GM19397 (cell line): ENCODE data around the gene GADD45B.
"Not testable (repeated sequence)": the region's sequence is repeated elsewhere in the genome, so short reads cannot be mapped to it uniquely, and the experiment has no call there.

Source experiments
- ATAC-seq: cut with Tn5 transposase; IDR thresholded peaks from one replicate; pipeline ENCODE4 v1.9.1; 2021; ENCODE audit warnings: mild to moderate bottlenecking, moderate library complexity; ENCODE audit not compliant: unreplicated experiment

GADD45B gene

GRCh38 chr19:2443785-2444182 lies 32.1 kb upstream of the GADD45B start:
- ATAC-seq, result no peak

DNA sequence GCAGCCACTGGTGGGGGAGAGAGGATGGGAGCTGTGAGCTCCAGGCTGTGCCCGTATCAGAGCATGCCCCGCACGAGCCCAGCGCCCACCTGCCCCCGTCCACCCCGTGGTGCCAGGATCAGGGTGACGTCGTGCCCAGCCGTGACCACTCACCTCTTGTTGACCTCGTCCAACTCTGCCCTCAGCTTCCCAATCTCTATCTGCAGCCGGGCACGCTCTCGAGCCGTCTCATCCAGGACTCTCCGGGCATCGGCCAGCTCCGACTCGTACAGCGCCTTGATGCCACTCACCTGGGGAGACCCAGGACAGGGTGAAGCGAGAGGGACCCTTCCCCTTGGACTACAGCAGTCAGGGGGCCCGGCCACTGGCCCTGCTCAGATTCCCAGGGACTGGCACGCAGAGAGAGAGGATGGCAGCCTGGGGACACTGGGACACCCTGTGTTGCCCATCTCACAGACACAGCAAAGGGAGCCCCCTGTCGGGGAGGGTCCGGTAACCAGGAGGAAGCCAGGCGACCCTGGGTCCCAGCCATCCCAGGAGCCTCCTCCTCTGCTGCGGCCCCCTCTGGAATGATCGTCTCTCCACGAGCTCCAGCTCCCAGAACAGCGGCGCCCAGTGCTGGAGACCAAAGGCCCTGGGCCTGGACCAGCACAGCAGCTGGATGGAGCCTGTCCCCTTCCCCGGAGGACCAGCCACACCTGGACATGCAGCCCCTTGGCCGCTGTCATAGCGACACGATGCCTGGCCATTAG lies 31.5 kb upstream of the GADD45B start:
- no peak for ATAC-seq

DNA sequence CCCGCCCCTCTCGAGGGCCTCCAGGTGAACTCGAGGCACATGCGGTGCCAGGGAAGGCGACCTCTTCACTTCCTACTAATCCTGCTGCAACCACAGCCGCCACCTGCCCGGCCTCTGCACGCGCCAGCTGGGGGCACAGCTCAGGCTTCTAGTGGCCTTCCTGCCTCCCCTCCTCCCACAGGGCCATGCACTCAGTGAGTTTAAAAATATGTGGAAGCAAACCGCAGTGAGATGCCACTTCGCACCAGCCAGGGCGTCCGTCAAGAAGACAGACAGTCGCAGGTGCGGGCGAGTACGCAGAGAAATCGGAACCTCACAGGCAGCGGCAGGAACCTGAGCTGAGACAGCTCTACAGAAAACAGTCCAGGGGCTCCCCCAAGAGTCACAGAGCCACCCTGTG lies 29.5 kb upstream of the GADD45B start:
- ATAC-seq, result no peak

DNA sequence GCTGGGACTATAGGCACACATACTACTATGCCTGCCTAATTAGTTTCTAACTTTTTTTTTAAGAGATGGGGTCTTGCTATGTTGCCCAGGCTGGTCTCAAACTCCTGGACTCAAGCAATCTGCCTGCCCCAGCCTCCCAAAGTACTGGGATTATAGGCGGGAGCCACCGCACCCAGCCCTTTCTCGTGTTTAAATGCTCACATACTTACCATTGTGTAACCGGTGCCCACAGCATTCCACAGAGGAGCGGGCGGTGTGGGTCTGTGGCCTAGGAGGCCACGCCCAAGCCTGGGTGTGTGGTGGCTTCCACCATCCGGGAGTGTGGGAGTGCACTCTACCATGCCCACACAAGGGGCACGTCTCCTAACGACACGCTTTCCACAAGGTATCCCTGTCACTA lies 26.9 kb upstream of the GADD45B start:
- no peak for ATAC-seq

DNA sequence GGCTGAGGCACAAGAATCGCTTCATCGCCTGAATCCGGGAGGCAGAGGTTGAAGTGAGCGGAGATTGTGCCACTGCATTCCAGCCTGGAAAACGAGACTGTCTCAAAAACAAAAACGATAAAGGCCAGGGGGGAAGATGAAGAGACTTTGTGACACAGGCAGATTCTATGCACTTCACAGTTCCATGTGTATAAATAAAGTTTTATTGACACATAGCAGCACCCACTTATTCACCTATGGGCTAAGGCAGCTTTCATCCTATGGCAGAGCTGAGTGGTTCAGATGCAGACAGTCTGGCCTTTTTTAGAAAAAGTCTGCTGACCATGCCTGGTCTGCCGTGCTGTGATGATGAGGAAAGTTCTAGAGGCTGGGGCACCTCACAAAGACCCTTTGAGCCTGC lies 24.8 kb upstream of the GADD45B start:
- no peak for ATAC-seq

DNA sequence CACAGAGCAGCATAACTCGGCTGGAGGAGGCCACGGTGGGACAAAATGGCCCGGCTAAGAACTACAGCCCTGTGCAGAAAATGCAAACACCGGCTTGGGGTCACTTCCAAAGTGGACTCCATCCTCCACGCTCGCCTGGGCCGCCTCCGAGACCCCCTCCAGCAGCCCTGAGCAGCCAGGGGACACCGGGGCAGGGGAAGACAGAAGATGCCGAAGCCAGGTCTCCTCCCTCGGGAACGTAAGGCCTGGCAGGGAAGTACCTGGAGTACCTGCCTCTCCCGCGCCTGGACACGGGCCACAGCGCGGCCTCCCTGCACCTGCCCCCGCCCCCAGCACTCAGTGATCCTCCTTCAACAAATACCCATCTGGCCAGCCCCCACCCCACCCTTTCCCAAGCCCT lies 24.2 kb upstream of the GADD45B start:
- no peak for ATAC-seq

DNA sequence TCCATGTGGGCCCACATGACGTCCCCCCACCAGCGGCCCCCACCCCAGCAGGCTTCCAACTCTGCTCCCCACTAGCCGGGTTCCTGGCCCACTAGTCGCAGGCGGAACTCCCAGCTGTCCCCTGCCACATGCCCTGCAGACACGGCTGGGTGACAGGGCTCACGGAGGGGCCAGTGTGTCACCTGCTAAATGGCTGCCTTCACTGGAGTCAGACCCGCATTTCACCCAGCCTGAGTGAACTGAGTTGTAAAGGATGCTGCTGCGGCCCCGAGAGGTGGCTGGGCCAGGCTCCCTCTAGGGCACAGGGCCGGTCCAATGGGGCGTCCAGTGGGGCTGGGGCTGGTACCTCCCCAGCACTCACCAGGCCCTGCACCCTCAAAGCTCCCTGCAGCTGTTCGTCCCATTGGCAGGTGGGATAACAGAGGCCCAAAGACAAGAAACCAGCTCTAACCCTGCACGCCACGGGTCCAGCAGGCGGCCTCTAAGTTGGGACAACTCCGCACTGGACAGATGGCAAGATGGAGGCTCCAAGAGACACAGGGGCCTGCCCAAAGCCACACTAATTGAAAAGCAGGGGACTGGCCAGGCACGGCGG lies 22.4 kb upstream of the GADD45B start:
- ATAC-seq, result no peak

DNA sequence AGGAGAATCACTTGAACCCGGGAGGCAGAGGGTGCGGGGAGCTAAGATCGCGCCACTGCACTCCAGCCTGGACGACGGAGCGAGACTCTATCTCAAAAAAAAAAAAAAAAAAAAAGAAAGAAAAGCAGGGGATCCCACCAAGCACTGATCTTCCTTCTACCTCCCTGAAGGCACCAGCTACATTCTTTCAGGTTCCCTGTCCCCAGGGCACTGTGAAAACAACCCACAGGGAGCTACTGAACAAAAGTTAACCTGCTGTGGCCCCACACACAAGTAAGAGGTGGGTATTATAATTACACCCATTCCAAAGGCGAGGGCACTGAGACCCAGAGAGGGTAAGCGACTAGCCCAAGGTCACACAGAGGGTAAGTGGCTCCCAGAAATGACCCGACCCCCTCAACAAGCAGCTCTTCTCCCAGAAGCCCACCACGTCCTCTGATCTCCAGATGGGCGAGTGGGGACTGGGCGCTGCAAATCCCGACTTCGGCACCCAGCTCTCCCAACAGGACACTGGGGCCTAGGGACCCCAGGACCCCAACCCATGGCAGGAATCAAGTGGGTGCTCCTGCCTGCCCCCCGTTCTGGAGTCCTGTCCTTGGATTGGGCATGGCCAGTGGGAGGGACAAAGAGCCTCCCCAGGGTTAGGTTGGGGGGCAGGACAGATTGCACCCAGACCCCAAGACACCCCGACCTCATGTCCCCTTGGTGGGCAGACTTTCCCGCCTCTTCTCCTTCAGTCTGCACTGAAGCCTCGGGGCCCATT lies 21.5 kb upstream of the GADD45B start:
- no peak for ATAC-seq

DNA sequence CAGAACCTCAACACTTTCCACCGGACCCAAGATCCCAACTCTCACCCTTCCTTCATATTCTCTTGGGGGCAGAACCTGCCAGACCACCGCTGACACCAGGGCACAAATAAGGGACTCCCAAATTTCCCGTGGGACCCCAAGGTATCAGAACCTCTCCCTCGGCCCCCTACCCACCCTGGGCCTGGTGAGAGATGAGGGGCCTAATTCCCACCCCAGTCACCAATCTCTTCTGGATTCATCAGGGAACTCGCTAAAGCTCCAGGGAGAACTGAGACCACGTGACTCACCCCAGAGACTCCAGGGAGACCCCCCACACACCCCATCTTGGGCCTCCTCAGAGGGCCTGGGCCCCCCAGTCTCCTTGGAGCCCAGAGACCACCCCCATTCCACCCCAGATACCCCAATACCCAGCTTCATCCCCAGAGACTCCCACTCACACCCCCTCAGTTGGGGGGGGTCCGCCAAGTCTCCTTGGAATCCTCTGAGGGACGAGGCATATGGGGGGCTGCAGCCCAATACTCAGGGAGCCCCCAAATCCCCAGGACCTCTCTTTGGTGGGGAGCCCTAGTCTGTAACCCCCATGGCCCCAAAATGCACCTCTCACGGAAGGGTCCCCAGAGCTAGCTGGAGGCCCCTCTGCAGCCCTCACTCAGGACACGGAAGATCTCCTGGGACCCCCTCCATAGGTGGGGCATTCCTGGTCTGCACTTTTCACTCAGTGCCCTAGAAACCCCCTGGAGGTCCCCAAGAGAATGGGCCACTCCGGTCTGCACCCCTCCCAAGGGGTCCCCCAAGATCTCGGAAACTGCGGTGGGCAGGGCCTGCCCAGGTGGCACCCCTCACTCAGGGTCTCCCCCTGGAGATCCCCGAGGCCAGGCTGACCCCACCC lies 20.7 kb upstream of the GADD45B start:
- ATAC-seq, result no peak

DNA sequence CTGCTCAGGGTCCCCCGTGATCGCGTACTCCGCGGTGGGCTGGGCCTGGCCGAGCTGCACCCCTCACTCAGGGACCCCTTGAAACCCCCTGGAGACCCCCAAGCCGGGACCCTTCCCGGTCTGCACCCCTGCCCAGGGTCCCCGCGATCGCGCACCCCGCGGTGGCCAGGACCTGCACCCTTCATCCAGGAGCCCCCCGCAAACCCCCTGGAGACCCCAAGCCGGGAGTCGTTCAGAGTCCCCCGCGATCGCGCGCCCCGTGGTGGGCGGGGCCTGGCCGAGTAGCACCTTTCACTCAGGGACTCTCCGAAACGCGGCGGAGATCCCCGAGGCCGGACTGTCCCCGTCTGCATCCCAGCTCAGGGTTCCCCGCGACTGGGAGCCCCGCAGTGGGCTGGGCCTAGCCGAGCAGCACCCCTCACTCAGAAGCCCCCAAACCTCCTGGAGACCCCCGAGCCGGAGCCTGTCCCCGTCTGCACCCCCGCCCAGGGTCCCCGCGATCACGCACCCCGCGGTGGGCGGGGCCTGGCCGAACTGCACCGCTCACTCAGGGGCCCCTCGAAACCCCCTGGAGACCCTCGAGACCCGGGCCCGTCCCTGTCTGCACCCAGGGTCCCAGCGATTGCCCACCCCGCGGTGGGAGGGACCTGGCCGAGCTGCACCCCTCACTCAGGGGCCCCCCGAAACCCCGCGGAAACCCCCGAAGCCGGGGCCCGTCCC lies 19.9 kb upstream of the GADD45B start:
- peak; percentile 22 for ATAC-seq

- no peak for ATAC-seq
Observed at GRCh38 chr19:2457394-2458037, 18.4 kb upstream of the GADD45B start.

DNA sequence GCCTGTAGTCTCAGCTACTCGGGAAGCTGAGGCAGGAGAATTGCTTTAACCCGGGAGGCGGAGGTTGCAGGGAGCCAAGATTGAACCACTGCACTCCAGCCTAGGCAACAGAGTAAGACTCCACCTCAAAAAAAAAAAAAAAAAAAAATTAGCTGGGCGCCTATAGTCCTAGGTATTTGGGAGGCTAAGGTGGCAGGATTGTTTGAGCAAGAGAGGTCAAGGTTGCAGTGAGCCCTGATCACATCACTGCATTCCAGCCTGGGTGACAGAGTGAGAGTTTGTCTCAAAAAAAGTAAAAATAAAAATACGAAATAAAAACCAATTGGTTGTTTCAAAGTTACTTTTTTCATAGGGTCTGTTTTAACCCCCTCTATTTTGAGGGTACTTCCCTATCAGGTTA lies 17.9 kb upstream of the GADD45B start:
- no peak for ATAC-seq

GRCh38 chr19:2458776-2459175 lies 17.2 kb upstream of the GADD45B start:
- not testable (repeated sequence) for ATAC-seq

DNA sequence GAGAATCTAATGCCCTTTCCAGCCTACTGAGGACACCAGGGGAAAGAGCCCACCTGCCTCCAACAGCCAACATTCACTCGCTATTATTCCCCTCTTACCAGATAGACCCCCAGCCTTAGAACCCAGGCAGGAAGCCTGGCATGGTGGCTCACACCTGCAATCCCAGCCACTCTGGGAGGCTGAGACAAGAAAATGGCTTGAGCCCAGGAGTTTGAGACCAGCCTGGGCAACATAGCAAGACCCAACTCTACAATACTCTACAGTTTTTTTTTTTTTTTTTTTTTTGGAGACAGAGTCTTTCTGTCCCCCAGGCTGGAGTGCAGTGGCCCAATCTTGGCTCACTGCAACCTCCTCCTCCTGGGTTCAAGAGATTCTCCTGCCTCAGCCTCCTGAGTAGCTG lies 15.7 kb upstream of the GADD45B start:
- no peak for ATAC-seq

DNA sequence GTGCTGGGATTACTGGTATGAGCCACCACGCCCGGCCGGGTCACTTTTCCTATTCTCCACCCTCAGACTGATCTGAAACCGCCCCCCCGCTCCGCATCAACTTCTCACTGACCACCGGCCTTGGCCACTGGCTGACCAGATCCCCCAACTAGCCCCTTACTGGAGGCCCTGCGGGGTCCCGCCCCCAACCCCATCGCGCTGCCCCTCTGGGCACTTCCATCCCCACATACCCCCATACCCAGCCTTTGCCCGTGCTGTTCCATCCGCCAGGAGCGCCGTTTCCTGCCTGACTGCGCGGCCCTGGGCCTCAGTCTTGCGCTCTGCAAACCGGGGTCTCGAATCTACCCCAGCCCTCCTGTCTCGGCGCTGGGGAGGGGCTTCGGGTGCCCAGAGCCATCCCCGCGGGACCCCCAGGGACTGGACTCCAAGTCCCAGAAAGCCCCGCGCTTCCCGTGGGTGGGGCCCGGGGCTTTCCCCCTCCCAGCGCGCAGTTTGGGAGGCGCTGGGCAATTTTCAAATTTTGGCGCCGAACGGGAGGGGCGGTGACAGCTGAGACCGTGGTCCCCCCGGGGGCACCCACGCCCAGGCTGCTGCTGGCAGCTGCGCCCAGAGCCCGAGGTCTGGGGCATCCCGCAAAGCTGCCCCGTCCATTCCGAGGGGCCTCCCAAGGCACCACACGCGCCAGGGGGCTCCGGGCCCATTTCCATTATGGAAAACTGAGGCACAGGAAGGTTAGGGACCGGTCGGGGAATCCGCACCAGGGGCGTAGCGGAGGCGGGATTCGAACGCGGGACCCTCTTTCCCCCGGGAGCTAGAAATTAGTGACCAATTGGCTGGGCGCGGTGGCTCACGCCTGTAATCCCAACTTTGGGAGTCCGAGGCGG lies 13.9 kb upstream of the GADD45B start:
- no peak for ATAC-seq

DNA sequence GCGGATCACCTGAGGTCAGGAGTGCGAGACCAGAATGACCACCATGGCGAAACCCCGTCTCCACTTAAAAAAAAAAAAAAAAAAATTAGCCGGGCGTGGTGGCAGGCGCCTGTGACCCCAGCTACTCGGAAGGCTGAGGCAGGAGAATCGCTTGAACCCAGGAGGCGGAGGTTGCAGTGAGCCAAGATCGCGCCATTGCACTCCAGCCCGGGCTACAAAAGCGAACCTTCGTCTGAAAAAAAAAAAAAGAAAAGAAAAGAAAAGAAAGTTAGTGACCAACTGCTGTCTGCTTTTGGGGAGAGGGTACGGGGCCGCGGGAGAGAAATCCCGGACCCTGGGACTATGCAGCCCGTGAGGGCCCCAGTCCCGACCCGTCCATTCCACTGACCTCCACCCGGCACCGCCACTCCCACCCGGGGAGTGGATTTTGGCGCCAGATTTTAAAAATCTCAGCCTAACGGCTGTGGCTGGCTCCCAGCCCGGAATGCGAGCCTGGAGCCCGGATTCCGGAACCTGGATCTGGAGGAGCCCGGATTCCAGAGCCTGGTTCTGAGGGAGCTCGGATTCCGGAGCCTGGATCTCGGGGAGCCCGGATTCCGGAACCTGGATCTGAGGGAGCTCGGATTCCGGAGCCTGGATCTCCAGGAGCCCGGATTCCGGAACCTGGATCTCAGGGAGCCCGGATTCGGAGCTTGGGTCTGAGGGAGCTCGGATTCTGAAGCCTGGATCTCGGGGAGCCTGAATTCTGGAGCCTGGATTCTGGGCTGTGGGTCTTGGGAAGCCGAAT lies 13.1 kb upstream of the GADD45B start:
- no peak for ATAC-seq

DNA sequence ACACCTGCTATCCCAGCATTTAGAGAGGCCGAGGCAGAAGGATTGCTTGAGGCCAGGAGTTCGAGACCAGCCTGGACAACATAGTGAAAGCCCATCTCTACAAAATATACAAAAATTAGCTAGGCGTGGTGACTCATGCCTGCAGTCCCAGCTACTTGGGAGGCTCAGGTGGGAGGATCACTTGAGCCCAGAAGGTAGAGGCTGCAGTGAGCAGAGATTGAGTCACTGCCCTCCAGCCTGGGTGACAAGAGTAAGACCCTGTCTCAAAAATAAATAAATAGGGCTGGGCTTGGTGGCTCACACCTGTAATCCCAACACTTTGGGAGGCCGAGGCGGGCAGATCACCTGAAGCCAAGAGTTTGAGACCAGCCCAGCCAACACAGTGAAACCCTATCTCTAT lies 12.2 kb upstream of the GADD45B start:
- not testable (repeated sequence) for ATAC-seq

DNA sequence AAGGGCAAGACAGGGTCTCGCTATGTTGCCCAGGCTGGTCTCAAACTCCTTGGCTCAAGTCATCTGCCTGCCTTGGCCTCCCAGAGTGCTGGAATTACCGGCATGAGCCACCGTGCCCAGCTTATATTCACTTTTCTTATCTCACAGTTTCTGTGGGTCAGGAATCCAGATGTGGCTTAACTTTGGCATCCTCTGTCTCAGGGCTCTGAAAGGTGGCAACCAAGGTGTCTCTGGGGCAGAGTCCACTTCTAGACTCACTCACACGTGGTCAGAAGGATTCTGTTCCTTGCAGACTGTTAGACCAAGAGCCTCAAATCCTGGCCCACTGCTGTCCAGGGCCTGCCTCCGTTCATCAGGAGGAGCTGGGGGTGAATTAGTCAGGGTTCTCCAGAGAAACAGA lies 11.5 kb upstream of the GADD45B start:
- ATAC-seq, result no peak
